OCI-LY7 (cell line): ENCODE results near the gene GRAMD2A. TPM values are rescaled to one million over a fixed set of nuclear protein-coding genes. Genes with fewer than 3 reads are reported as not detected.
"Not testable (repeated sequence)": the region's sequence is repeated elsewhere in the genome, so short reads cannot be mapped to it uniquely, and the experiment has no call there.

Source experiments
- BruUV-seq: library from RNA; stranded (reverse); fragments of 400-500 nt; replicated peaks from 2 replicates; lab custom pipeline; 2021; lab: Mats Ljungman, UMichigan
- CTCF ChIA-PET: fragments of 300-600 bp; sonication (Branson Sonifier 250); formaldehyde crosslinking; loops from one replicate; lab custom pipeline; 2022; ENCODE audit warnings: antibody characterized with exemption; ENCODE audit not compliant: unreplicated experiment; lab: Charles Lee
- POLR2A ChIA-PET: fragments of 300-600 bp; sonication (Branson Sonifier 250); formaldehyde crosslinking; loops from one replicate; lab custom pipeline; 2022; ENCODE audit warnings: antibody characterized with exemption; lab: Charles Lee
- DNase-seq: peaks from one replicate; pipeline ENCODE4 v3.0.0-alpha.2; 2015; ENCODE audit warnings: low spot score
- H2AFZ ChIP-seq: fragments of 200-600 bp; sonication (generic), shearing (Covaris generic); 2 replicates; pipeline ENCODE4 v1.6.1; 2014; ENCODE audit warnings: mild to moderate bottlenecking, antibody characterized with exemption, low read length, moderate library complexity
- H3K27ac ChIP-seq: fragments of 200-600 bp; sonication (generic); 2 replicates; pipeline ENCODE4 v1.5.1; 2014; ENCODE audit warnings: mixed run types, low read depth, mild to moderate bottlenecking, moderate library complexity, low read length, inconsistent platforms; ENCODE audit not compliant: poor library complexity, severe bottlenecking
- H3K36me3 ChIP-seq: fragments of 200-600 bp; sonication (generic); 2 replicates; pipeline ENCODE4 v1.6.1; 2014; ENCODE audit warnings: mild to moderate bottlenecking, antibody characterized with exemption, low read length, moderate library complexity, mixed read lengths; ENCODE audit not compliant: insufficient read depth
- H3K4me1 ChIP-seq: fragments of 200-600 bp; sonication (generic); 2 replicates; pipeline ENCODE4 v1.5.1; 2014; ENCODE audit warnings: mild to moderate bottlenecking, low read length; ENCODE audit not compliant: insufficient read depth, poor library complexity, severe bottlenecking
- H3K4me2 ChIP-seq: fragments of 200-600 bp; sonication (generic); 2 replicates; pipeline ENCODE4 v1.6.1; 2014; ENCODE audit warnings: mild to moderate bottlenecking, low read length
- H3K4me3 ChIP-seq: fragments of 200-600 bp; sonication (generic); 2 replicates; pipeline ENCODE4 v1.5.1; 2014; ENCODE audit warnings: mild to moderate bottlenecking, low read depth, low read length; ENCODE audit not compliant: poor library complexity, severe bottlenecking
- H3K79me2 ChIP-seq: fragments of 200-600 bp; sonication (generic); 2 replicates; pipeline ENCODE4 v1.6.1; 2016; ENCODE audit warnings: low read depth, mild to moderate bottlenecking, low read length, moderate library complexity, mixed read lengths; ENCODE audit not compliant: insufficient read depth
- H3K9me2 ChIP-seq: fragments of 200-600 bp; sonication (generic); 2 replicates; pipeline ENCODE4 v1.6.1; 2016; ENCODE audit warnings: mild to moderate bottlenecking, low read length, mixed read lengths; ENCODE audit not compliant: insufficient read depth
- H3K9me3 ChIP-seq: fragments of 200-600 bp; sonication (generic); 2 replicates; pipeline ENCODE4 v1.6.1; 2014; ENCODE audit warnings: mild to moderate bottlenecking, mixed run types, low read length, mixed read lengths
- H4K20me1 ChIP-seq: fragments of 200-600 bp; sonication (generic); 2 replicates; pipeline ENCODE4 v1.6.1; 2014; ENCODE audit warnings: mild to moderate bottlenecking, antibody characterized with exemption, low read length, moderate library complexity, mixed read lengths; ENCODE audit not compliant: insufficient read depth
- CTCF ChIP-seq: fragments of 200-600 bp; sonication (generic); conservative IDR thresholded peaks from 2 replicates; pipeline ENCODE4 v1.5.1; 2014; ENCODE audit warnings: mild to moderate bottlenecking, antibody characterized with exemption, low read length, moderate library complexity, mixed read lengths
- EZH2phosphoT487 ChIP-seq: fragments of 200-600 bp; sonication (generic); IDR thresholded peaks from 2 replicates; pipeline ENCODE4 v1.6.1; 2018; ENCODE audit warnings: low read depth, borderline replicate concordance, mild to moderate bottlenecking, mixed run types, antibody characterized with exemption, low read length, moderate library complexity, mixed read lengths
- intact Hi-C: fragments of 100-400 bp; cut with micrococcal nuclease; formaldehyde crosslinking; loops from one replicate; pipeline ENCODE4 v1.10.0; 2022; ENCODE audit not compliant: unreplicated experiment
- total RNA-seq, 2 experiments: library from RNA; depleted of rRNA in 1 of 2; stranded (reverse); fragments of >200 nt in 1 of 2; shearing (Covaris generic) in 1 of 2; gene quantifications; 2 replicates each; pipeline ENCODE4 v1.2.3, GENCODE V29; 2014 to 2022

GRAMD2A gene
- total RNA-seq, 2 experiments from 2014 or later, result not detected

DNA sequence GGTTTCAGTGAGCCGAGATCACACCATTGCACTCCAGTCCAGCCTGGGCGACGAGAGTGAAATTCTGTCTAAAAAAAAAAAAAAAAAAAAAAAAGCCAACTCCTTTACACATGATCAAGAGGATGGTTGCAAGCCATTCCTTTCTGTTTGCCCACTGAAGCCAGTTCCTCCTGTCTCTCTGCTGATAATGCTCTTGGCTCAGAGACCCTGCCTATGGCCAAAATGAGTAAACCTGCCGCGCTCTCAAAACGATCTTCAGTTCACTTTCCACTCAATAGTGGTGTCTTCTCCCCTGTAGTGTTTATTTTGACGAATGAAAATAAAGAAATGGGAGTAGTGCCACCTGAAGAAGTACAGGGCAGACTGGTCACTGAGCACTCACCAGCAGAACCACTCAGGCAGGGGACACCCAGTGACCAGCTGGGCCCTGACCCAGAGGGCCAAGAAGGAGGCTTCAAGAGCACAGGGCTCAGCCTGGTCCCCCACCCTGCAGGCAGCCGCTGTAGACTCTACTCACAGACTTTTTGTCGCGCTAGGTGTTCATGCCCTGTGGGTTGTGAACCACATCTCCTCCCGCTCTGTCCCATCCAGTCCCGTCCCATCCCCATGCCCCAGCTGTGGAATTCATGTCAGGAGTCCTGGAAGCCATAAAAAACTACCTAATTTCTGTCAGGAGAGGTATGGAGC, 23.6 kb downstream of the GRAMD2A start:
- ChIA-PET CTCF (no interaction called here), POLR2A (interaction anchor here (0.6 kb wide), 1 partner anchor 157 kb away, joined by 4 read pairs; no protein-coding TSS in a partner anchor)
- no TSS peak for BruUV-seq
- no peak overlapping the region for H2AFZ ChIP-seq
- intact Hi-C loops, result no loop called here
- H3K9me2 ChIP-seq, result no peaks in the 10 kb centered on the region
- H4K20me1 ChIP-seq, result no peaks in the 10 kb centered on the region
- no peak for DNase-seq
- no peaks in the 10 kb centered on the region for H3K4me1 ChIP-seq
- H3K4me2 ChIP-seq, result no peak overlapping the region
- no peak overlapping the region for H3K4me3 ChIP-seq
- H3K9me3 ChIP-seq, result no peaks in the 10 kb centered on the region
- H3K79me2 ChIP-seq, result no peaks in the 10 kb centered on the region
- no peaks in the 10 kb centered on the region for H3K36me3 ChIP-seq
- no peak for TF ChIP-seq EZH2phosphoT487
- TF ChIP-seq CTCF, result no peak
- H3K27ac ChIP-seq, result no peak overlapping the region

DNA sequence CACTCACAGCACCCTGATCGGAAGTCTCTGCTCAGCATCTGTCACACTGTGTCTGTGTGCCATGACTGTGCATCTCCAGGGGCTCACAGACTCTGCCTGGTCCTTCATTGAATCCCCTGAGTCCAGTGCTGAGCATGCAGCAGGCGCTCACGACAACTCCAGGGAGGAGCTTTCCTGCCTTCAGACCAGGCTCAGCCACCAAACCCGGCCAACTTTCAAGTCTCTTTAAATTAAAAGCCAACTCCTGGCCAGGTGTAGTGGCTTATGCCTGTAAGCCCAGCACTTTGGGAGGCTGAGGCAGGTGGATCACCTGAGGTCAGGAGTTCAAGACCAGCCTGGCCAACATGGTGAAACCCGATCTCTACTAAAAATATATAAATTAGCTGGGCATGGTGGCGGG, 24.2 kb downstream of the GRAMD2A start:
- intact Hi-C loops, result no loop called here
- Histone ChIP-seq H2AFZ (no peak overlapping the region), H3K9me3 (no peaks in the 10 kb centered on the region), H3K36me3 (no peaks in the 10 kb centered on the region), H3K79me2 (no peaks in the 10 kb centered on the region), H3K9me2 (no peaks in the 10 kb centered on the region), H3K27ac (no peak overlapping the region), H3K4me1 (no peaks in the 10 kb centered on the region), H3K4me3 (no peak overlapping the region), H3K4me2 (no peak overlapping the region), H4K20me1 (no peaks in the 10 kb centered on the region)
- ChIA-PET POLR2A (no interaction called here), CTCF (no interaction called here)
- TF ChIP-seq CTCF (no peak), EZH2phosphoT487 (no peak)
- BruUV-seq, result no TSS peak
- DNase-seq, result no peak

DNA sequence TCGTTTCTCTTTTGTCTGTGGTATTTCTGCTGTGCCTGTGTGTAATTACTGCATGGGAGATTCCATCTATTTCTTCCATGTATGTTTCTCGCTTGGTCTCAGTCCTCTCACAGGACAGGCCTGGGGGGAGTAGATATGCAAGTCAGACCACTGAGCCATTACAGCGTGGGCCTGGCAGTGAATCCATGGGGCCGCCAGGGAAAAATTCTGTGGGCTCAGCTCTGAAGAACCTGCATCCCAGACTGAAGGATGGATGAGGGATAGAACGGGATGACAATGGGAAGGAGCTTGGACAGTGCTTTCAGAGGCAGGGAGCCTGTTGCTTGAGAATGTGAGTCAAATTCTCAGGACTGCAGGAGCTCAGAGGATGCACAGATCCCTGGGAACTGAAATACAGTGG, 24.8 kb downstream of the GRAMD2A start:
- TF ChIP-seq EZH2phosphoT487 (no peak), CTCF (no peak)
- no peak for DNase-seq
- no peaks in the 10 kb centered on the region for H3K36me3 ChIP-seq
- no peak overlapping the region for H3K4me3 ChIP-seq
- BruUV-seq, result no TSS peak
- H3K79me2 ChIP-seq, result no peaks in the 10 kb centered on the region
- H4K20me1 ChIP-seq, result no peaks in the 10 kb centered on the region
- intact Hi-C loops, result no loop called here
- H2AFZ ChIP-seq, result no peak overlapping the region
- H3K9me2 ChIP-seq, result no peaks in the 10 kb centered on the region
- ChIA-PET POLR2A (no interaction called here), CTCF (no interaction called here)
- no peak overlapping the region for H3K4me2 ChIP-seq
- H3K27ac ChIP-seq, result no peak overlapping the region
- no peaks in the 10 kb centered on the region for H3K9me3 ChIP-seq
- H3K4me1 ChIP-seq, result no peaks in the 10 kb centered on the region

GRCh38 chr15:72171978-72172377, 25.6 kb downstream of the GRAMD2A start:
- CTCF ChIA-PET, result interaction anchor here (0.5 kb wide), 1 partner anchor 329 kb away, joined by 4 read pairs; no protein-coding TSS in a partner anchor
- intact Hi-C loops, H3K4me2 ChIP-seq, H3K36me3 ChIP-seq, H3K4me3 ChIP-seq, H2AFZ ChIP-seq, BruUV-seq, H3K27ac ChIP-seq, DNase-seq, H3K9me2 ChIP-seq, H3K4me1 ChIP-seq, POLR2A ChIA-PET, H4K20me1 ChIP-seq, H3K79me2 ChIP-seq, H3K9me3 ChIP-seq: not testable (repeated sequence)
